ENCODE measurements around the gene DENND1A. TPM values are rescaled to one million over a fixed set of nuclear protein-coding genes. Genes with fewer than 3 reads are reported as not detected.
A peak's percentile ranks its signal among the peaks of the same experiment; 100 is the strongest.

DENND1A gene
- total RNA-seq, 1 donor from 2014 or later = 37.3 TPM

DNA sequence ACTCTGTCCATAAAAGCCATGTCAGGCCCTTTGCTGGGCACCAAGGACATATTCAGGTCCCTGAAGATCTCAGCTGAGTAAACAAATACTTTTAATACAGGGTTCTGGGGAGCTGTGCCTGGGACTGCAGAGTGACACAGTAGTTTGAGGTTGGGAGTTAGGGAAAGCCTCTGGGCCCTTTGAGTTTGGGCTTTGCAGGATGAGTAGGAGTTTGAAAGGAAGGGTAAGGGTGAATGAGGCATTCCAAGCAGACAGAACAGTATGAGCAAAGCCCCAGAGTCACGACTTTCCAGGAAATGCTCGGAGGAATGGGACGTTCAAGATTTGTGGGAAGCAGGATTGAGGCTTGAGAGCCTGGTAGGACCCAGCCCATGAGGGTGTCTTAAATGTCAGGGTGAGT lies 560.6 kb downstream of the DENND1A start:
- DNase-seq = no peak

GRCh38 chr9:123368536-123369153 lies 561.3 kb downstream of the DENND1A start:
- DNase-seq = peak; percentile 50

DNA sequence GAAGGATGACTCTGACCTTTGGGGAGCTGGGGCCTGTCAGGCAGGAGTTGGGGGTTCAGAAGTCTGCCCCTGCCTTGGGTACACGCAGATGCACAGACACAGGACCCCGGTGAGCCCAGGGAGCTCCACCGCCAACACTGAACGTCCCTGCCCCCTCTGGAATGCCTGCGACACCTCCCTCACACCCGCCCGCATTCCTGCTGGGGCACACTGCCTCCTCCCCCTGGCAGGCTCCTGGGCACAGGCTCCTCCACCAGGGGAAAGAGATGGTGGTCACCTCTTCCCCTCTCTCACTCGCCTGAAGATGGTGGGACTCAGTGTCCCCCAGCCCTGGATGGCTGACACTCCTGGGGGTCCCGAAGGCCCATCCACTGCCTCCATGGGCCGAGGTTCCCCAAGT lies 561.9 kb downstream of the DENND1A start:
- DNase-seq = no peak

- DNase-seq = no peak
Measured at GRCh38 chr9:123365881-123366528, 563.9 kb downstream of the DENND1A start.

DNA sequence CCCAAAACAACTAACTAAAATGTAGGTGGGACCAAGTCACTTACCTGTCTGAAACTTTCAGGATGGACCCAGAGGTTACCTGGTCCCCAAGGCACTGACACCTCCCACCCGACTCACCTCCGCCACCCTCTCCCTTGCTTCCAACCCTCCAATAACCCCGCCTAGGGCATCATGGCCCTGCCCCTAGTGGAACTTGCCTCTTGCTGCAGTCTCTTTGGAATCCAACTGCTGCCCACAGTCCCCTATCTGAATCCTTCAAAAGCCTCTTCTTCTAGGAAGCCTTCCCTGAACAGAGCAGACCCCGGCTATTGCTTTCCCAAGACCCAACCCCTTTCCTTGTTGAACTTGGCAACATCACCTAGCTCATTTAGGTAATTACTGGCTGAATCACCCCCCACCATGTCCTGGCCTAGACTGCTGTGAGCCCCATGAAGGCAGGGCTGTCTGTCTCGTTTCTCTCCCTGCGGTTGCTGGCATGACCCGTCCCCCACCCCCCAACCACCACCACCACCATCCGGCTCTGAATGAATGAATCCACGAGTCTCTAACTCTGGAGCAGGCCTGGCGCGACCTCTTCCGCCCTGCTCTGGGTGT lies 564.5 kb downstream of the DENND1A start:
- no peak for DNase-seq

GRCh38 chr9:123364241-123364824 lies 565.6 kb downstream of the DENND1A start:
- DNase-seq = peak; percentile 81

DNA sequence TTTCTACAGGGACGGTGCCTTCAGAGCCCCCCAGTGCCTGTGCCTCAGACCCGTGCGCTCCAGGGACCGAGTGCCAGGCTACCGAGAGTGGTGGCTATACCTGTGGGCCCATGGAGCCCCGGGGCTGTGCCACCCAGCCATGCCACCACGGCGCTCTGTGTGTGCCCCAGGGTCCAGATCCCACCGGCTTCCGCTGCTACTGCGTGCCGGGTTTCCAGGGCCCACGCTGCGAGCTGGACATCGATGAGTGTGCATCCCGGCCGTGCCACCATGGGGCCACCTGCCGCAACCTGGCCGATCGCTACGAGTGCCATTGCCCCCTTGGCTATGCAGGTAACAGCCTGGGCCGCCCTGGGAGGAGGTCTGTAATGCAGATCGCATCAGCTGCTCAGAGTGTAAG lies 567.1 kb downstream of the DENND1A start:
- no peak for DNase-seq

DNA sequence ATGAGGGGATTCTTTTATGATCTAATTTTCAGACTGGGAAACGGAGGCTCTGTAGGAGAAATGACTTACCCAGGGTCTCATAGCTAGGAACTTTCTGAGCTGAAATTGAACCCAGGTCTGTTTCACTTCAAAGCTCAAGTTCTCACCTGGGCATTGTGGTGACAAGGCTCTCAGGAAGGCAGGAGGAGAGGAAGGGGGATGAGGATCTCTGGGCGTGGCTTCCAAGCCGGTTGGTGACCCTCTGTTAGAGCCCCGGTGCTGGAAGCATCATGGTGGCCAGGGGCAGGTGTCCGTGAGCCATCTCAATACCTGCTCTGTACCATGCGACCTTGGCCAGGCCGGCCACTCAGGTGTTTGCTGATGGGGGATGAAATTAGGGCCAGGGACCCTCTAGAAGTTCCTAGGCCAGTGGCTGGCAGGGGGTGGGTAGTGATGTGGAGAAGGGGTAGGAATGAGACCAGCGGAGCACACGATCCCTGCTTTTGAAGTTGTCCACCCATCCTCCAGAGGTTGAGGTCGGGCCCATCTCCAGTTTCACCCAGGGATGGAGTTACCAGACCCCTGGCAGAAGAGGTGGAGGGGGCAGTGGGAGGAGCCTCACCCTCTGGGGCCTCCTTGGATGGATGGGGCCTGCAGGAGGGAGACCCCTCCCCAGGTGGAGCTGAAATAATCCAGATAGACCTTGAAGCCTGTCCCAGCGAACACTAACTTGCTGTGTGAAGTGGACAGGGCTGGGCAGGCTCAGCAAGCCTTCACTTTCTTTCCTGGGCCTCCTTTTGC lies 568.0 kb downstream of the DENND1A start:
- no peak for DNase-seq

DNA sequence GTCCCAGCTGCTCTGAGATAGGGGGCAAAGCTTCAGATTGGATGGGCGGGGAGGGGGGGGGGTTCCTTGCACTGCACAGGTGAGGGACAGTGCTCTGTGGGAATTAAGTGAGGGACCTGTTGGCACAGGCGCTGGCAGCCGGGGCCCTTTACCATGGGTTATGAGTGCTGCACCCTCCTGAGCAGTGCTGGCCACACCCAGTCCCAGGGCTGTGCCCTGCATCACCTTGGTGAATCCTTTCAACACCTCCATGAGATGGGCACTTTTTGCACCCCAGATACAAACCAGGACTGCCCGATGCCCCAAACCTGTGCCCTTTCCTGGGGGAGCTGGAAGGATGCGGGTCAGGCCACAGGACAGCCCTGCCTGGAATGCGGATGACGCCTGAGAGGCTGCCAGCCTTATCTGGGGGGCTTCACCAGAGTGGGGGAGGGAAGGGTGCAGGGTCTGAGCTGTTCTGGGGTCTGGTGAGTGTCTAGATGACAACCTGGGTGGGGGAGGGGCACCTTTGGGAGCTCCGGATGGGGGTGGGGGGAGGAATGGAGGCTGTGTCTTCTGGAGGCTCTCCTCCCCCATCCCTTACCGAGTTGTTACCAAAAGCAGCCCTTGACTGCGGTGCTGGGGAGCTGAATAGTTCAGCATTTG lies 568.7 kb downstream of the DENND1A start:
- DNase-seq = no peak

DNA sequence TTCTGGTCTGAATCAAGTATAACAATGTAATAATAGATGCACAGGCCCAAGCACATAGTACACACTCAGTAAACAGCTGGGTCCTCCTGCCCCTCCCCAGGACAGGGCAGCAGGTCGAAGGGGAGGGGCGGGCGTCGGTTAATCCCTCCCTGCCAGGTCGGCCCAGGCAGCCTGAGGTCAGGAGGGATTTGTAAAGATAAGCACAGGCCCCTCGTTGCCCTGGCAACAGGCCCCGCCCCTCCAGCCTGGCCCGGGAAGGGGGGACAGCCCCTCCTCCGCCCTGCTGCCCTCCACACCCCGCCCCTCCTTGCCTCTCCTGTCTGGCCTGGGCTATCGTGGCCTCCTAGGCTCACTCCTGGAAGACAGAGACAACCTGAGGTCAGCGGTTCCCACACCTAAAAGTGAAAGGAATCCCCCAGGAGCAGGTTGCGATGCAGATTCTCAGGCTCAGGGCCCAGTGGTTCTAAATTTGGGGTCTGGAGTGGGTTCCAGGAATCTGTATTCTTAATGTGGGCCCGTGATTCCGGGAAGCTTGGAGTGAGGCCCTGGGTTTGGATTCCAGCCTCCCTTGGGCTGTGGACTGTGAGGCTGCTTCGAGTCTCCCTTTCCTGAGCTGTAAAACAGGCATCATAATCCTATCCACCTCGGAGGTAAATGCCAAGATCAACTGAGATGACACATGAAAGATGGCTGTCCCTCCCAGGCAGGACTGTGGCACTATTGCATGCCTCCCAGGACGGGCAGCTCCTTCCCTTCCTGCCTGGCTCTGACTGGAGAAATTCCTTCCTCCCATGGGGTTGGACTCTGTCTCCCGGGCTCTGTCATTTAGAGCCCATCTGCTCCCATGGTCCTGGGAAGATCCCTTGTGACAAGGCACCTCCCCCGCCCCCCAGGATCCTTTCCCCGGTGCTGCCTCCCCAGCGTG lies 569.5 kb downstream of the DENND1A start:
- DNase-seq = no peak

DNA sequence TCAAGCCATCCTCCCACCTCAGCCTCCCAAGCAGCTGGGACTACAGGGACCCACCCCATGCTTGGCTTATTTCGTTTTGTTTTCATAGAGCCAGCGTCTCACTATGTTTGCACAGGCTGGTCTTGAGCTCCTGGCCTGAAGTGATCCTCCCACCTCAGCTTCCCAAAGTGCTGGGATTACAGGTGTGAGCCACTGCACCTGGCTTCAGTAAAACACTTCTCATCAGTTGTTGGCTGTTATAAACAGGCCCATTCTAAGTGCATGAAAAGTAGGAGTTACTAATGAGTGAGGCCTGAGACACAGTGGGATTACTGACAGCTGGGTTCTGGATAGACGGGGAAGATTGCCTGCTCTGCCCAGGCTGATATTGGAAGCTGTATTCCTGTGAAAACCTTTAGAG lies 570.4 kb downstream of the DENND1A start:
- DNase-seq = no peak

GRCh38 chr9:123359106-123359505 lies 570.8 kb downstream of the DENND1A start:
- no peak for DNase-seq

GRCh38 chr9:123358181-123358905 lies 571.6 kb downstream of the DENND1A start:
- peak; percentile 75 for DNase-seq

DNA sequence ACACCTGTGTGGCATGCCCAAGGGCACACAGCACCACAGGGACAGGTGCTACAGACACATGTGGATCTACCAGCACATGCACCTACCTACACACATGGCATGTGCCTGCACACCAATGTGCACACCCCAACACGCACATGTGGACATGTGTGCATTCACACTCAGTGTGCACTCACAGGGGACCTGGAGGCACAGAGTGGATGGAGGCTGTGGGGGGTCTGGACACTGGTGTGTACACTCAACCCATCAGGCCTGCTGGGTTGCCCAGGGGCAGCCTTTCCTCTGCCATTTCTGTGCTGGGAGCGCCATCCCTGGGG lies 572.2 kb downstream of the DENND1A start:
- DNase-seq = no peak

DNA sequence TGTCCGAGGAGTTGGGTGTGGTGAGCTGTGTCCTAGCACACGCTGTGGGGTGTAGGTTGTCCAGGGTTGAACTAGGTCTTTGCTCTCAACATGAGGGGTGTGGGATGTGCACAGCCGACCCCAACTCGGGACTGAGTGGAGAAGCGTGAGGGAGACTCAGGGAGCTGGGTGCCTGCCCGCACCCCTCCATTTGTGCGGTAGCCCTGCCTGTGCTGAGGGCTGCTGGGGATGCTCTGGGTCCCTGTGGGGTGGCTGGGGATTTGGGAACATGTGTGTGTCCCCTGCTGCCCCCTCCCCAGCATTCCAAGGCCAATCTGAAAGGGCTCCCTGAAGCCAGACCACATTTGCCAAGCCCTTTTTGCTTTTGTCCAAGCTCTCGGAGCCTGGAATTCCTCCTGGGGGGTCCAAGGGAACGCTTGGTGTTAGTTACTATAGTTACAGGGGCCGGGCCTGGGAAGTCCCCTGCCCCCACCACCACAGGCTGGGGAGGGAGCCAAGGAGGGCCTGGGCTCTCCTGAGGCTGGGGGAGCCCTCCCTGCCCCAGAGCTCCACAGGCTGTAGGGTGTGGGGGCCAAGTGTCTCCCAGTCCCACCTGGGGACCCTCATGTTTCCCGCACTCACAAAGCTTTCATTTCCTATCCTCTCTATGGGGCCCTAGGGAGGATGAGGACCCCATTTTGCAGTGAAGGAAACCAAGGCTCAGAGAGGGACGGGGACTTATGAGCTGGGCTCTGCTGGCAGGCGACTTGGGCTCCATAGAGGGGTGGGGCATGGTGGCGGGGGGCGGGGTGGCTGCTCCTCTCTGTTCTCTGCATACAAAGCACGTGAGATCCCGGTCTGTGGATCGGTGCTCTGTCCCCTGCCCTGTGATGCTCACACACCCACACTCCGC lies 572.8 kb downstream of the DENND1A start:
- no peak for DNase-seq

GRCh38 chr9:123355761-123356431 lies 574.0 kb downstream of the DENND1A start, which contains the start of gene CRB2:
TSS of gene CRB2 (plus strand) at chr9:123356197. CDS start at chr9:123356261, 64 bp downstream.
- peak; percentile 18 for DNase-seq

DNA sequence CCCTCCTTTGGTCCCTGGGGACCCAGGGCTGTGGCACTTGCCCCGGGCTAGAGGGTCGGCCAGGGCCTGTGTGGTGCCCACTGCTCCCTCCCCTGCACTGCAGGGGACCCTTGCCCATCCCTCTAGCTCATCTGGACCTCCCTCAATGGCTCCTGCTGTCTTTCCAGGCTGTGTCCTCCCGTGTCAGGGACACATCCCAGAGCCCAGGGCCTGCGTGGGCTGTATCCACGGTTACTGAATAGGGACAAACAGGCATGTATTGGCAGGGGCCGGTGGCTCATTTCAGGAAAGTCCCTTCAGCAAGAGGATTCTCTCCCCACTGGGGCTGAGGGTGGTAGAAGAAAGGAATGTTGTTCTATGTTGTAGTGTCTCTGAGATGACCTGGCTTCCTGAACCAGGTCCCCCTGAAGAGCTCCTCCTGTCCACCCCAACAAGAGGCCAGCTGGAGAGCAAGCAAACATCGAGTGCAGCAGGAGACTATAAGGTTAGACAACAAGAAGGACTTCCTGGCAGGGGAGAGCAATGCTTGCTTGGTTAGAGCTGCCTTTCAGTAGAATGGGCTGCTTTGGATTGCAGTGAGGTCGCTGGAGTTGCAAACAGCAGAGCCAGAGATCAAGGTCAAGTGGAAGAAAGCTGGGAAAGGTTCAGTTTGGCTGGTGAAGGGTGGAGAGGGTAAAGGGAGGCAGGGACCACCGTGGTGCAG lies 575.0 kb downstream of the DENND1A start:
- no peak for DNase-seq

DNA sequence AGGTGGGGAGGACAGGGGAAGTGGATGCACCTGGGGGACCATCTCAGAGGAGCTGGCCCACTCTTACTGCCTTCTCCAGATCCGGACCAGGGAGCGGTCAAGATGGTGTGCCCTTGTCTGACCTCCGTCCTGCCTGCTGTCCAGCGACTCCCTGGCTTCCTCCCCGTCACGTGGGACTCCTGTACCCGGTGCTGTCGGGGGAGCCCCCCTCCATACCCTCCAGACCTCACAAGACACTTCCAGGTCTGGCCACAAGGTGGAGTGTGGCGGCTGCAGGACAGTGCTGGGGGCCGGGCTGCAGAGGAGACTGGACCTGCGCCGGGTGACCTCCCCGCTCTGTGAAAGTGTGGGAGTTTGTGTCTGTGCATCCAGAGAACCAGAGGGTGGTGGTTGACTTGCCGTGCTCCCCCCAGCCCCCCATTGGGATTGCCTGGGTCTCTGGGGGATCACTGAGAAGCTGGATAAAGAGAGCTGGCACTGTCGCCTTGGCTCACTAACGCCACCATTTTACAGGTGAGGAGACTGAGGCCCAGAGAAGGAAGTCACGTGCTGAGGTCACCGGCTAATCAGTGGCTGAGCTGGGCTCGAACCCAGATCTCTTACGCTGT lies 575.8 kb downstream of the DENND1A start:
- peak; percentile 21 for DNase-seq
